GM12801 (cell line): Measurements from ENCODE around the gene GCLC.

Source experiments
- CTCF ChIP-seq: IDR thresholded peaks from one replicate; pipeline ENCODE4 v1.5.1; 2011; ENCODE audit warnings: control low read depth; ENCODE audit not compliant: insufficient read length; ENCODE audit errors: extremely low read depth

Gene GCLC

GRCh38 chr6:53544470-53545308, at the start of gene GCLC:
TSS of gene GCLC (minus strand) at chr6:53545101. CDS start at chr6:53544645, 456 bp downstream.
- no peak for TF ChIP-seq CTCF

- TF ChIP-seq CTCF: no peak
Observed at GRCh38 chr6:53594596-53594995, 49.7 kb upstream of the GCLC start.

- TF ChIP-seq CTCF: no peak
Observed at GRCh38 chr6:53593001-53593488, 48.1 kb upstream of the GCLC start.

GRCh38 chr6:53591873-53592272, 47.0 kb upstream of the GCLC start:
- no peak for TF ChIP-seq CTCF

GRCh38 chr6:53588816-53589509, 44.1 kb upstream of the GCLC start:
- TF ChIP-seq CTCF: no peak

GRCh38 chr6:53587291-53587690, 42.4 kb upstream of the GCLC start:
- no peak for TF ChIP-seq CTCF

- no peak for TF ChIP-seq CTCF
Observed at GRCh38 chr6:53585208-53585900, 40.5 kb upstream of the GCLC start.
